GM12878 (cell line): ENCODE data around the gene OPCML. TPM values are rescaled to one million over a fixed set of nuclear protein-coding genes. Genes with fewer than 3 reads are reported as not detected.

Source experiments
- ATAC-seq: fragments of 200-7000 bp; cut with Tn5 transposase; 3 replicates; pipeline ENCODE4 v1.9.1; 2020; ENCODE audit warnings: mild to moderate bottlenecking, moderate library complexity
- BruUV-seq: library from RNA; stranded (reverse); fragments of 400-500 nt; replicated peaks from 2 replicates; lab custom pipeline; 2021; lab: Mats Ljungman, UMichigan
- CTCF ChIA-PET: fragments of 300-600 bp; sonication (Branson Sonifier 250); formaldehyde crosslinking; extraction: SDS; loops from one replicate; lab custom pipeline; 2021; ENCODE audit warnings: inconsistent platforms; lab: Yijun Ruan, JAX
- POLR2A ChIA-PET: fragments of 350-600 bp; formaldehyde crosslinking; extraction: SDS; loops from one replicate; lab custom pipeline; 2021; ENCODE audit warnings: inconsistent platforms; lab: Charles Lee
- RAD21 ChIA-PET: fragments of 300-600 bp; sonication (Branson Sonifier 250); formaldehyde crosslinking; loops from one replicate; lab custom pipeline; 2023; ENCODE audit warnings: antibody characterized with exemption; ENCODE audit not compliant: unreplicated experiment; lab: Charles Lee
- SMC1A ChIA-PET: fragments of 300-600 bp; sonication (Branson Sonifier 250); formaldehyde crosslinking; loops from one replicate; lab custom pipeline; 2023; ENCODE audit not compliant: unreplicated experiment, uncharacterized antibody; lab: Charles Lee
- DNase-seq: peaks from one replicate; pipeline ENCODE4 v3.0.0-alpha.2; 2011; ENCODE audit warnings: low read depth, low spot score
- FAIRE-seq: peaks from 3 replicates; lab custom pipeline; 2011; peaks lifted over from hg19 to GRCh38; lab: Jason Lieb, UNC
- H2AFZ ChIP-seq: 2 replicates; pipeline ENCODE4 v1.6.0; 2011; ENCODE audit warnings: low read depth, low read length, control low read depth; ENCODE audit not compliant: control insufficient read depth
- H3K27ac ChIP-seq: 2 replicates; pipeline ENCODE4 v1.5.1; 2011; ENCODE audit warnings: control low read depth; ENCODE audit not compliant: control insufficient read depth, insufficient read depth
- H3K27me3 ChIP-seq, 2 experiments: replicated peaks in 1 of 2; 2 replicates each; pipeline versions ENCODE4 v1.6.0 to v1.6.1; 2011; ENCODE audit warnings: low read length in 1 of 2; ENCODE audit not compliant: control insufficient read depth in 2 of 2, insufficient read depth in 2 of 2
- H3K36me3 ChIP-seq, 2 experiments: 2 replicates each; pipeline ENCODE4 v1.5.1; 2011; ENCODE audit warnings: low read length in 1 of 2; ENCODE audit not compliant: control insufficient read depth in 2 of 2, insufficient read depth in 2 of 2
- H3K4me1 ChIP-seq: 2 replicates; pipeline ENCODE4 v1.6.1; 2011; ENCODE audit warnings: mild to moderate bottlenecking, low read length, moderate library complexity, mixed read lengths; ENCODE audit not compliant: control insufficient read depth, insufficient read depth
- H3K4me2 ChIP-seq: 2 replicates; pipeline ENCODE4 v1.6.0; 2011; ENCODE audit warnings: control low read depth; ENCODE audit not compliant: control insufficient read depth, insufficient read depth
- H3K4me3 ChIP-seq: fragments of 200-600 bp; sonication (generic); 2 replicates; pipeline ENCODE4 v1.5.1; 2016
- H3K79me2 ChIP-seq: 2 replicates; pipeline ENCODE4 v1.6.0; 2011; ENCODE audit warnings: low read length; ENCODE audit not compliant: control insufficient read depth, insufficient read depth
- H3K9ac ChIP-seq: 2 replicates; pipeline ENCODE4 v1.8.0; 2011; ENCODE audit warnings: low read length, control low read depth, mixed read lengths; ENCODE audit not compliant: control insufficient read depth, insufficient read depth
- H3K9me3 ChIP-seq: replicated peaks from 3 replicates; pipeline ENCODE4 v1.5.1; 2011; ENCODE audit warnings: mild to moderate bottlenecking, low read length; ENCODE audit not compliant: control insufficient read depth, insufficient read depth
- H4K20me1 ChIP-seq: 2 replicates; pipeline ENCODE4 v1.6.0; 2011; ENCODE audit not compliant: control insufficient read depth, insufficient read depth
- BCL11A ChIP-seq: IDR thresholded peaks from 2 replicates; pipeline ENCODE4 v1.6.1; 2011; ENCODE audit warnings: low read depth, low read length
- BMI1 ChIP-seq: fragments of 450-650 bp; IDR thresholded peaks from 2 replicates; pipeline ENCODE4 v1.6.1; 2016; ENCODE audit warnings: mild to moderate bottlenecking, moderate library complexity, borderline replicate concordance
- BRCA1 ChIP-seq: IDR thresholded peaks from 2 replicates; pipeline ENCODE4 v1.6.1; 2011; ENCODE audit warnings: low read depth, low read length, improper control_type of control experiment
- CBX5 ChIP-seq: sonication (generic); IDR thresholded peaks from 2 replicates; pipeline ENCODE4 v1.6.1; 2016; ENCODE audit warnings: low read depth, moderate library complexity, mild to moderate bottlenecking, inconsistent platforms
- CHD2 ChIP-seq: IDR thresholded peaks from 2 replicates; pipeline ENCODE4 v1.6.1; 2011; ENCODE audit warnings: low read depth, low read length, improper control_type of control experiment, borderline replicate concordance
- HDAC6 ChIP-seq: fragments of 200-600 bp; sonication (generic); IDR thresholded peaks from one replicate; pipeline ENCODE4 v1.8.0; 2017; ENCODE audit warnings: antibody characterized with exemption; ENCODE audit not compliant: unreplicated experiment
- HDGF ChIP-seq: fragments of 450-650 bp; IDR thresholded peaks from 2 replicates; pipeline ENCODE4 v1.6.1; 2016; ENCODE audit warnings: antibody characterized with exemption
- IKZF2 ChIP-seq, 2 experiments: fragments of 450-650 bp; IDR thresholded peaks; 2 replicates each; pipeline ENCODE4 v1.6.1; 2017; ENCODE audit warnings: mild to moderate bottlenecking in 2 of 2, moderate library complexity in 2 of 2
- JUND ChIP-seq: IDR thresholded peaks from 2 replicates; pipeline ENCODE4 v1.6.1; 2012; ENCODE audit warnings: low read depth, mild to moderate bottlenecking, low read length, improper control_type of control experiment, moderate library complexity
- KAT2A ChIP-seq: conservative IDR thresholded peaks from 2 replicates; pipeline ENCODE4 v1.6.1; 2011; ENCODE audit warnings: low read depth, low read length; ENCODE audit not compliant: control insufficient read depth
- PAX5 ChIP-seq: IDR thresholded peaks from 2 replicates; pipeline ENCODE4 v1.6.1; 2011; ENCODE audit warnings: low read depth, low read length, borderline replicate concordance
- PML ChIP-seq: IDR thresholded peaks from 2 replicates; pipeline ENCODE4 v1.6.1; 2012; ENCODE audit warnings: low read length, inconsistent platforms
- RB1 ChIP-seq: fragments of 450-650 bp; formaldehyde crosslinking; IDR thresholded peaks from 2 replicates; pipeline ENCODE4 v1.6.1; 2017; ENCODE audit warnings: mild to moderate bottlenecking, borderline replicate concordance
- SIN3A ChIP-seq: IDR thresholded peaks from 2 replicates; pipeline ENCODE4 v1.6.1; 2012; ENCODE audit warnings: low read depth, low read length, improper control_type of control experiment
- TCF3 ChIP-seq: IDR thresholded peaks from 2 replicates; pipeline ENCODE4 v1.6.1; 2012; ENCODE audit warnings: low read depth, mild to moderate bottlenecking, low read length, borderline replicate concordance; ENCODE audit not compliant: insufficient read depth
- ZNF207 ChIP-seq: fragments of 450-650 bp; IDR thresholded peaks from 2 replicates; pipeline ENCODE4 v1.6.1; 2014; ENCODE audit warnings: antibody characterized with exemption, mild to moderate bottlenecking, borderline replicate concordance
- ZNF217 ChIP-seq: fragments of 450-650 bp; IDR thresholded peaks from 2 replicates; pipeline ENCODE4 v1.6.1; 2017; ENCODE audit warnings: antibody characterized with exemption, mild to moderate bottlenecking
- WGBS: methylation state at CpG from one replicate; pipeline ENCODE4 v1.1.6; 2016; ENCODE audit warnings: low lambda C conversion rate; ENCODE audit not compliant: insufficient replicate concordance, insufficient coverage; ENCODE audit errors: missing lambda C conversion rate; 5-methylcytosine and 5-hydroxymethylcytosine counted together
- in situ Hi-C: fragments of 300-500 bp; cut with MboI; formaldehyde crosslinking; loops from 9 replicates; pipeline ENCODE4 v1.14.3; 2018; ENCODE audit warnings: mixed read lengths
- intact Hi-C: fragments of 100-400 bp; cut with micrococcal nuclease; formaldehyde crosslinking; loops from one replicate; pipeline ENCODE4 v1.14.2; 2022; ENCODE audit not compliant: unreplicated experiment
- polyA plus RNA-seq, 11 experiments: library from polyadenylated mRNA; depleted of rRNA in 4 of 11; unstranded in 6 of 11; stranded (reverse) in 5 of 11; fragments of >200 nt; fragmentation: Nextera tagmentation in 4 of 11; fragmentation: Illumina TruSeq in 1 of 11; extraction: Ambion mirVana in 4 of 11; extraction: Trizol in 1 of 11; gene quantifications; 1 replicate in 1 of 11; 2 replicates in 10 of 11; pipeline versions ENCODE4 v1.2.1 to v1.2.3, GENCODE V29; 2011 to 2016; ENCODE audit warnings: inconsistent platforms in 2 of 11, missing spikeins in 2 of 11, low read depth in 1 of 11
- total RNA-seq, 4 experiments: library from RNA; depleted of rRNA in 3 of 4; stranded (reverse); fragments of >200 nt in 3 of 4; fragmentation: Illumina TruSeq in 1 of 4; extraction: Trizol in 1 of 4; gene quantifications; 2 replicates each; pipeline versions ENCODE4 v1.2.1 to v1.2.3, GENCODE V29; 2013 to 2021
- TF ChIP-seq, protein P1 (sequence below): fragments of 450-650 bp; formaldehyde crosslinking; IDR thresholded peaks from 2 replicates; pipeline ENCODE4 v1.5.0; 2022; ENCODE audit warnings: mild to moderate bottlenecking, missing genetic modification characterization

The OPCML gene
- total and polyA plus RNA-seq, 10 of the 15 experiments (the other 5 are each of a cell fraction or from before 2014, with no cell fraction given): 0.84 TPM; not detected in 9

- TF ChIP-seq, protein P1, sequence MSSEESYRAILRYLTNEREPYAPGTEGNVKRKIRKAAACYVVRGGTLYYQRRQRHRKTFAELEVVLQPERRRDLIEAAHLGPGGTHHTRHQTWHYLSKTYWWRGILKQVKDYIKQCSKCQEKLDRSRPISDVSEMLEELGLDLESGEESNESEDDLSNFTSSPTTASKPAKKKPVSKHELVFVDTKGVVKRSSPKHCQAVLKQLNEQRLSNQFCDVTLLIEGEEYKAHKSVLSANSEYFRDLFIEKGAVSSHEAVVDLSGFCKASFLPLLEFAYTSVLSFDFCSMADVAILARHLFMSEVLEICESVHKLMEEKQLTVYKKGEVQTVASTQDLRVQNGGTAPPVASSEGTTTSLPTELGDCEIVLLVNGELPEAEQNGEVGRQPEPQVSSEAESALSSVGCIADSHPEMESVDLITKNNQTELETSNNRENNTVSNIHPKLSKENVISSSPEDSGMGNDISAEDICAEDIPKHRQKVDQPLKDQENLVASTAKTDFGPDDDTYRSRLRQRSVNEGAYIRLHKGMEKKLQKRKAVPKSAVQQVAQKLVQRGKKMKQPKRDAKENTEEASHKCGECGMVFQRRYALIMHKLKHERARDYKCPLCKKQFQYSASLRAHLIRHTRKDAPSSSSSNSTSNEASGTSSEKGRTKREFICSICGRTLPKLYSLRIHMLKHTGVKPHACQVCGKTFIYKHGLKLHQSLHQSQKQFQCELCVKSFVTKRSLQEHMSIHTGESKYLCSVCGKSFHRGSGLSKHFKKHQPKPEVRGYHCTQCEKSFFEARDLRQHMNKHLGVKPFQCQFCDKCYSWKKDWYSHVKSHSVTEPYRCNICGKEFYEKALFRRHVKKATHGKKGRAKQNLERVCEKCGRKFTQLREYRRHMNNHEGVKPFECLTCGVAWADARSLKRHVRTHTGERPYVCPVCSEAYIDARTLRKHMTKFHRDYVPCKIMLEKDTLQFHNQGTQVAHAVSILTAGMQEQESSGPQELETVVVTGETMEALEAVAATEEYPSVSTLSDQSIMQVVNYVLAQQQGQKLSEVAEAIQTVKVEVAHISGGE (CRISPR knock-in tag): no peak
- no peak for TF ChIP-seq PML
Observed at GRCh38 chr11:132643239-132643638, 889.1 kb downstream of the OPCML start (continued).

GRCh38 chr11:132640952-132641351, 891.3 kb downstream of the OPCML start:
- in situ Hi-C loops (no loop called here), intact Hi-C loops (no loop called here)
- DNase-seq (no peak), FAIRE-seq (no peak), ATAC-seq (no peak)
- no peak overlapping the region for H3K9ac ChIP-seq
- H3K27me3 ChIP-seq: no peaks in the 10 kb centered on the region; a peak in 2 of 4 replicates
- ChIA-PET CTCF (no interaction called here), RAD21 (no interaction called here), SMC1A (no interaction called here), POLR2A (no interaction called here)
- no TSS peak for BruUV-seq
- no peak overlapping the region for H2AFZ ChIP-seq
- no peak overlapping the region for H3K27ac ChIP-seq
- no peaks in the 10 kb centered on the region for H3K9me3 ChIP-seq
- WGBS: 0% methylated on average over 3 of the region's 3 CpGs
- no peaks in the 10 kb centered on the region for H3K4me1 ChIP-seq
- no peaks in the 10 kb centered on the region for H3K79me2 ChIP-seq
- H3K4me3 ChIP-seq: no peak overlapping the region
- H3K4me2 ChIP-seq: no peak overlapping the region
- H3K36me3 ChIP-seq: no peaks in the 10 kb centered on the region
- TF ChIP-seq HDAC6 (no peak), ZNF207 (no peak), TCF3 (no peak), ZNF217 (no peak), CHD2 (no peak), IKZF2 (IDR thresholded peaks at IDR 0.05) (no peak), BMI1 (no peak), RB1 (no peak), HDGF (no peak), CBX5 (no peak), BCL11A (no peak), BRCA1 (no peak), KAT2A (no peak), JUND (no peak), SIN3A (no peak), PAX5 (no peak)
- no peaks in the 10 kb centered on the region for H4K20me1 ChIP-seq
